Hippocampal formation (tissue), 2 donors: ENCODE measurements around the gene BACH2.
"Not testable (repeated sequence)": the region's sequence is repeated elsewhere in the genome, so short reads cannot be mapped to it uniquely, and the experiment has no call there.

ENCODE experiments used
- DNase-seq, 2 donors: peaks; one replicate each; lab custom pipeline; 2025; lab: John Stamatoyannopoulos, UW

The BACH2 gene

GRCh38 chr6:90301816-90302215, 5.2 kb upstream of the BACH2 start:
- DNase-seq: no peak

- no peak for DNase-seq
Measured at GRCh38 chr6:90298459-90299053, 1.9 kb upstream of the BACH2 start.

GRCh38 chr6:90297867-90298381, 1.3 kb upstream of the BACH2 start:
- DNase-seq: no peak

GRCh38 chr6:90297115-90297866, 648 bp upstream of the BACH2 start:
- DNase-seq: no peak

GRCh38 chr6:90295854-90296340, 746 bp downstream of the BACH2 start:
- DNase-seq: peak; percentile 68 to 73

- DNase-seq: peak; percentile 45 to 50
Measured at GRCh38 chr6:90294989-90295853, 1.4 kb downstream of the BACH2 start.

GRCh38 chr6:90294614-90294988, 2.0 kb downstream of the BACH2 start:
- DNase-seq: no peak

- DNase-seq: no peak
Measured at GRCh38 chr6:90294008-90294511, 2.6 kb downstream of the BACH2 start.

- DNase-seq: no peak
Measured at GRCh38 chr6:90293319-90293953, 3.2 kb downstream of the BACH2 start.

GRCh38 chr6:90291565-90291964, 5.1 kb downstream of the BACH2 start:
- no peak for DNase-seq

GRCh38 chr6:90290811-90291420, 5.7 kb downstream of the BACH2 start:
- no peak for DNase-seq

GRCh38 chr6:90289902-90290301, 6.7 kb downstream of the BACH2 start:
- DNase-seq: no peak

- DNase-seq: no peak
Measured at GRCh38 chr6:90288404-90288803, 8.2 kb downstream of the BACH2 start.

- DNase-seq: no peak
Measured at GRCh38 chr6:90286884-90287488, 9.7 kb downstream of the BACH2 start.

GRCh38 chr6:90285611-90286381, 10.8 kb downstream of the BACH2 start:
- DNase-seq: peak; percentile 69 to 83

- no peak for DNase-seq
Measured at GRCh38 chr6:90285042-90285481, 11.6 kb downstream of the BACH2 start.

- no peak for DNase-seq
Measured at GRCh38 chr6:90284236-90285041, 12.2 kb downstream of the BACH2 start.

- not testable (repeated sequence) for DNase-seq
Measured at GRCh38 chr6:90282265-90282664, 14.4 kb downstream of the BACH2 start.

- no peak for DNase-seq
Measured at GRCh38 chr6:90278129-90278528, 18.5 kb downstream of the BACH2 start.
